ENCODE measurements around the gene FBXO3. TPM values are rescaled to one million over a fixed set of nuclear protein-coding genes. Genes with fewer than 3 reads are reported as not detected.

The FBXO3 gene
- total RNA-seq, 1 donor from 2014 or later: 61.0 TPM

- Histone ChIP-seq H3K9ac (no peak overlapping the region), H3K4me3 (no peak overlapping the region), H3F3A (ENCODE audit: low read depth) (no peaks in the 10 kb centered on the region), H3K79me2 (ENCODE audit: low read depth) (no peaks in the 10 kb centered on the region), H3K36me3 (no peaks in the 10 kb centered on the region), H2AFZ (replicated peaks) (no peak overlapping the region), H3K9me3 (ENCODE audit: low read depth) (no peaks in the 10 kb centered on the region), H3K27me3 (no peaks in the 10 kb centered on the region), H3K4me1 (no peaks in the 10 kb centered on the region), H4K20me1 (ENCODE audit: low read depth) (no peaks in the 10 kb centered on the region), H3K4me2 (no peak overlapping the region), H3K27ac (no peak overlapping the region)
- peaks cover 5% of the 10 kb centered on the region for H3K36me3 Mint-ChIP-seq
- no peak for DNase-seq (ENCODE audit: low spot score)
- H3K4me1 Mint-ChIP-seq: peaks cover 10% of the 10 kb centered on the region
- H3K4me3 Mint-ChIP-seq: no peak overlapping the region
- H3K9me3 Mint-ChIP-seq: no peaks in the 10 kb centered on the region
- peaks cover 2% of the 10 kb centered on the region for H3K27me3 Mint-ChIP-seq (ENCODE audit: insufficient read depth, low read depth)
- TF ChIP-seq CTCF (IDR thresholded peaks at IDR 0.05) (no peak), EZH2phosphoT487 (IDR thresholded peaks at IDR 0.05) (no peak), EZH2 (IDR thresholded peaks at IDR 0.05) (no peak)
- H3K27ac Mint-ChIP-seq: no peak overlapping the region
Observed at GRCh38 chr11:33706546-33706945, 67.8 kb downstream of the FBXO3 start.

GRCh38 chr11:33704240-33705002, 69.9 kb downstream of the FBXO3 start:
- Mint-ChIP-seq H3K4me3 (no peak overlapping the region), H3K27ac (no peak overlapping the region), H3K4me1 (peaks cover 21% of the 10 kb centered on the region), H3K36me3 (peaks cover 5% of the 10 kb centered on the region), H3K27me3 (ENCODE audit: insufficient read depth, low read depth) (peaks cover 6% of the 10 kb centered on the region), H3K9me3 (no peaks in the 10 kb centered on the region)
- no peak overlapping the region for H3K4me2 ChIP-seq
- no peaks in the 10 kb centered on the region for H3F3A ChIP-seq (ENCODE audit: low read depth)
- TF ChIP-seq CTCF (IDR thresholded peaks at IDR 0.05): no peak
- no peak for TF ChIP-seq EZH2phosphoT487 (IDR thresholded peaks at IDR 0.05)
- TF ChIP-seq EZH2 (IDR thresholded peaks at IDR 0.05): no peak
- no peak for DNase-seq (ENCODE audit: low spot score)
- no peaks in the 10 kb centered on the region for H3K36me3 ChIP-seq
- H3K4me1 ChIP-seq: peaks cover 6% of the 10 kb centered on the region
- H2AFZ ChIP-seq (replicated peaks): no peak overlapping the region
- H3K27ac ChIP-seq: no peak overlapping the region
- H3K9me3 ChIP-seq (ENCODE audit: low read depth): no peaks in the 10 kb centered on the region
- no peak overlapping the region for H3K4me3 ChIP-seq
- H3K27me3 ChIP-seq: peaks cover 7% of the 10 kb centered on the region
- no peaks in the 10 kb centered on the region for H3K79me2 ChIP-seq (ENCODE audit: low read depth)
- no peak overlapping the region for H3K9ac ChIP-seq
- no peaks in the 10 kb centered on the region for H4K20me1 ChIP-seq (ENCODE audit: low read depth)

- no peaks in the 10 kb centered on the region for H3F3A ChIP-seq (ENCODE audit: low read depth)
- no peaks in the 10 kb centered on the region for H3K79me2 ChIP-seq (ENCODE audit: low read depth)
- H3K4me3 ChIP-seq: no peak overlapping the region
- Mint-ChIP-seq H3K36me3 (peaks cover 5% of the 10 kb centered on the region), H3K27ac (no peak overlapping the region), H3K4me3 (no peak overlapping the region), H3K27me3 (ENCODE audit: insufficient read depth, low read depth) (peaks cover 6% of the 10 kb centered on the region), H3K4me1 (peaks cover 23% of the 10 kb centered on the region), H3K9me3 (no peaks in the 10 kb centered on the region)
- no peak overlapping the region for H3K27ac ChIP-seq
- no peak overlapping the region for H2AFZ ChIP-seq (replicated peaks)
- no peak overlapping the region for H3K4me2 ChIP-seq
- DNase-seq (ENCODE audit: low spot score): no peak
- no peaks in the 10 kb centered on the region for H4K20me1 ChIP-seq (ENCODE audit: low read depth)
- peaks cover 13% of the 10 kb centered on the region for H3K27me3 ChIP-seq
- H3K9me3 ChIP-seq (ENCODE audit: low read depth): no peaks in the 10 kb centered on the region
- no peaks in the 10 kb centered on the region for H3K36me3 ChIP-seq
- peaks cover 6% of the 10 kb centered on the region for H3K4me1 ChIP-seq
- H3K9ac ChIP-seq: no peak overlapping the region
- TF ChIP-seq EZH2 (IDR thresholded peaks at IDR 0.05) (no peak), EZH2phosphoT487 (IDR thresholded peaks at IDR 0.05) (no peak)
Observed at GRCh38 chr11:33703788-33704187, 70.5 kb downstream of the FBXO3 start.

- H3K27ac Mint-ChIP-seq: no peak overlapping the region
- Histone ChIP-seq H3K27me3 (peaks cover 13% of the 10 kb centered on the region), H3K9me3 (ENCODE audit: low read depth) (no peaks in the 10 kb centered on the region), H3K4me2 (no peak overlapping the region), H3K9ac (no peak overlapping the region), H3K27ac (no peak overlapping the region), H3K4me3 (no peak overlapping the region), H2AFZ (replicated peaks) (no peak overlapping the region), H3K4me1 (peaks cover 6% of the 10 kb centered on the region), H3K79me2 (ENCODE audit: low read depth) (no peaks in the 10 kb centered on the region), H4K20me1 (ENCODE audit: low read depth) (no peaks in the 10 kb centered on the region), H3F3A (ENCODE audit: low read depth) (no peaks in the 10 kb centered on the region), H3K36me3 (no peaks in the 10 kb centered on the region)
- H3K4me1 Mint-ChIP-seq: peaks cover 23% of the 10 kb centered on the region
- no peak for TF ChIP-seq CTCF (IDR thresholded peaks at IDR 0.05)
- no peak for TF ChIP-seq EZH2 (IDR thresholded peaks at IDR 0.05)
- no peak for TF ChIP-seq EZH2phosphoT487 (IDR thresholded peaks at IDR 0.05)
- no peaks in the 10 kb centered on the region for H3K9me3 Mint-ChIP-seq
- no peak for DNase-seq (ENCODE audit: low spot score)
- no peak overlapping the region for H3K4me3 Mint-ChIP-seq
- H3K36me3 Mint-ChIP-seq: peaks cover 3% of the 10 kb centered on the region
- H3K27me3 Mint-ChIP-seq (ENCODE audit: insufficient read depth, low read depth): peaks cover 6% of the 10 kb centered on the region
Observed at GRCh38 chr11:33703234-33703633, 71.1 kb downstream of the FBXO3 start.
